MM.1S (cell line): ENCODE results near the gene CHST11.

Source experiments
- DNase-seq: peaks from one replicate; pipeline ENCODE4 v3.0.0-alpha.2; 2015
- H2AFZ ChIP-seq: fragments of 300-600 bp; sonication (generic); 2 replicates; pipeline ENCODE4 v1.6.0; 2016; ENCODE audit warnings: antibody characterized with exemption, low read length
- H3F3A ChIP-seq: fragments of 300-600 bp; sonication (generic); 2 replicates; pipeline ENCODE4 v1.6.1; 2016; ENCODE audit warnings: mild to moderate bottlenecking, antibody characterized with exemption, low read length, moderate library complexity, mixed read lengths; ENCODE audit not compliant: insufficient read depth
- H3K27ac ChIP-seq: fragments of 300-600 bp; sonication (generic); 2 replicates; pipeline ENCODE4 v1.5.1; 2016; ENCODE audit warnings: mild to moderate bottlenecking, low read length
- H3K27me3 ChIP-seq: fragments of 300-600 bp; sonication (generic); replicated peaks from 2 replicates; pipeline ENCODE4 v1.6.0; 2016; ENCODE audit warnings: low read length; ENCODE audit not compliant: insufficient read depth
- H3K36me3 ChIP-seq: fragments of 300-600 bp; sonication (generic); replicated peaks from 2 replicates; pipeline ENCODE4 v1.6.1; 2016; ENCODE audit warnings: mild to moderate bottlenecking, low read length, mixed read lengths; ENCODE audit not compliant: insufficient read depth
- H3K4me1 ChIP-seq: fragments of 300-600 bp; sonication (generic); 2 replicates; pipeline ENCODE4 v1.6.1; 2016; ENCODE audit warnings: low read length, mixed read lengths
- H3K4me2 ChIP-seq: fragments of 300-600 bp; sonication (generic); 2 replicates; pipeline ENCODE4 v1.6.0; 2016; ENCODE audit warnings: low read depth, low read length
- H3K4me3 ChIP-seq: fragments of 300-600 bp; sonication (generic); 2 replicates; pipeline ENCODE4 v1.5.1; 2016; ENCODE audit warnings: low read length, mixed read lengths
- H3K79me2 ChIP-seq: fragments of 300-600 bp; sonication (generic); 2 replicates; pipeline ENCODE4 v1.6.1; 2016; ENCODE audit warnings: mixed run types, low read length, mixed read lengths
- H3K9ac ChIP-seq: fragments of 300-600 bp; sonication (generic); 2 replicates; pipeline ENCODE4 v1.6.1; 2016; ENCODE audit warnings: low read length, mixed read lengths
- H3K9me2 ChIP-seq: fragments of 300-600 bp; sonication (generic); replicated peaks from 2 replicates; pipeline ENCODE4 v1.6.1; 2016; ENCODE audit warnings: mild to moderate bottlenecking, low read length, mixed read lengths; ENCODE audit not compliant: insufficient read depth
- H3K9me3 ChIP-seq: fragments of 300-600 bp; sonication (generic); replicated peaks from 2 replicates; pipeline ENCODE4 v1.6.1; 2016; ENCODE audit warnings: mild to moderate bottlenecking, low read length, mixed read lengths; ENCODE audit not compliant: insufficient read depth
- H4K20me1 ChIP-seq: fragments of 300-600 bp; sonication (generic); 2 replicates; pipeline ENCODE4 v1.6.1; 2016; ENCODE audit warnings: mild to moderate bottlenecking, low read length, moderate library complexity, mixed read lengths; ENCODE audit not compliant: insufficient read depth
- CTCF ChIP-seq: fragments of 300-600 bp; sonication (generic); IDR thresholded peaks from 2 replicates; pipeline ENCODE4 v1.5.1; 2016; ENCODE audit warnings: antibody characterized with exemption, low read length, mixed read lengths
- EZH2 ChIP-seq: fragments of 300-600 bp; sonication (generic); optimal IDR thresholded peaks from 2 replicates; pipeline ENCODE3; 2017; ENCODE audit warnings: low read depth, mild to moderate bottlenecking, antibody characterized with exemption, low read length, mixed read lengths
- EZH2phosphoT487 ChIP-seq: fragments of 300-600 bp; sonication (generic); IDR thresholded peaks from 2 replicates; pipeline ENCODE4 v1.6.1; 2018; ENCODE audit warnings: antibody characterized with exemption, low read length

Gene CHST11

GRCh38 chr12:104694711-104695110 is 238.0 kb downstream of the CHST11 start:
- no peaks in the 10 kb centered on the region for H3K9me2 ChIP-seq
- no peak overlapping the region for H2AFZ ChIP-seq
- H3K9ac ChIP-seq = no peak overlapping the region
- H3K4me1 ChIP-seq = no peaks in the 10 kb centered on the region
- H3F3A ChIP-seq = no peaks in the 10 kb centered on the region
- no peaks in the 10 kb centered on the region for H3K27me3 ChIP-seq
- DNase-seq = no peak
- TF ChIP-seq CTCF (no peak), EZH2phosphoT487 (no peak), EZH2 (no peak)
- H4K20me1 ChIP-seq = no peaks in the 10 kb centered on the region
- H3K79me2 ChIP-seq = no peaks in the 10 kb centered on the region
- no peaks in the 10 kb centered on the region for H3K36me3 ChIP-seq
- H3K4me2 ChIP-seq = no peak overlapping the region
- no peak overlapping the region for H3K4me3 ChIP-seq
- no peak overlapping the region for H3K27ac ChIP-seq
- no peaks in the 10 kb centered on the region for H3K9me3 ChIP-seq

- H3K4me2 ChIP-seq = no peak overlapping the region
- H3K9me3 ChIP-seq = no peaks in the 10 kb centered on the region
- H3K27ac ChIP-seq = no peak overlapping the region
- TF ChIP-seq CTCF (no peak), EZH2phosphoT487 (no peak), EZH2 (no peak)
- H2AFZ ChIP-seq = no peak overlapping the region
- H3K4me3 ChIP-seq = no peak overlapping the region
- no peaks in the 10 kb centered on the region for H3K79me2 ChIP-seq
- H3F3A ChIP-seq = no peaks in the 10 kb centered on the region
- no peak overlapping the region for H3K9ac ChIP-seq
- H3K4me1 ChIP-seq = no peaks in the 10 kb centered on the region
- DNase-seq = no peak
- no peaks in the 10 kb centered on the region for H3K27me3 ChIP-seq
- no peaks in the 10 kb centered on the region for H4K20me1 ChIP-seq
- no peaks in the 10 kb centered on the region for H3K9me2 ChIP-seq
- H3K36me3 ChIP-seq = no peaks in the 10 kb centered on the region
Measured at GRCh38 chr12:104695453-104696148, 238.9 kb downstream of the CHST11 start.

GRCh38 chr12:104697186-104697585 is 240.4 kb downstream of the CHST11 start:
- TF ChIP-seq EZH2phosphoT487 (no peak), EZH2 (no peak), CTCF (no peak)
- Histone ChIP-seq H3K27ac (no peak overlapping the region), H3K9me2 (no peaks in the 10 kb centered on the region), H3K27me3 (no peaks in the 10 kb centered on the region), H3F3A (no peaks in the 10 kb centered on the region), H3K36me3 (no peaks in the 10 kb centered on the region), H3K4me1 (no peaks in the 10 kb centered on the region), H2AFZ (no peak overlapping the region), H3K4me3 (no peak overlapping the region), H4K20me1 (no peaks in the 10 kb centered on the region), H3K9ac (no peak overlapping the region), H3K79me2 (no peaks in the 10 kb centered on the region), H3K4me2 (no peak overlapping the region), H3K9me3 (no peaks in the 10 kb centered on the region)
- DNase-seq = no peak
